ENCODE measurements around the gene PDCL3.

Gene PDCL3

GRCh38 chr2:100562613-100563406, at the start of gene PDCL3:
Gene PDCL3 (plus strand): TSS chr2:100562993. CDS start chr2:100563068, 75 bp downstream.
- peak; percentile 94 for DNase-seq

DNA sequence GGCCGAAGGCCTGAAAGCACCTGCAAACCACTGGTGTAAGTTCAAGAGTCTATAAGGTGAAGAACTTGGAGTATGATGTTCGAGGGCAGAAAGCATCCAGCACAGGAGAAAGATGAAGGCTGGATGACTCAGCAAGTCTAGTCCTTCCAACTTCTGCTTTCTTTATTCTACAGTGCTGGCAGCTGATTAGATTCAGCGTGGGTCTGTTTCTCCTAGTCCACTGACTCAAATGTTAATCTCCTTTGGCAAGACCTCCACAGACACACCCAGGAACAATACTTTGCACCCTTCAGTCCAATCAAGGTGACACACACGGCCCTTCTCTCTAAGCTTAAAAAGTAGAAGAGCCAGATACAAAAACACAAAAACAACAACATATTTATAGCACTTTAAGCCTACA, 49.1 kb upstream of the PDCL3 start:
- DNase-seq = no peak

DNA sequence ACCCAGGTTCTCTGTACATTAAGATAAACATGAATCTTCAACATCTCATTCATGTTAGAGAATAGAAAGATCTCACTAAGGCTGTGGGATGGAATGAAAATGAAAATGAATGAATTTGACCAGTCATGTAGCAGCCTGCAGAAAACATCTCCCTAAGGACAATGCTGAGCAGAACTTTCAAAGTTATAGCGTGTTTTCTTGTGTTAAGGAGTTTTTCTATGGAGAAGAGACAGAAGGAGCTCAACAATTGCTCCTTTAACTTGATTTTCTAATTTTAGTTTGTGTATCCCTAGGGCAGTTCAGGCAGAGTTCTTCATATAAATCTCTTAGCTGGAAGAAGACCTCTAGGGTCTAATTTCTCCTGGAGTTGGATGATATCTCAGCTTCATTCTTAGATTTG, 45.2 kb upstream of the PDCL3 start:
- no peak for DNase-seq

DNA sequence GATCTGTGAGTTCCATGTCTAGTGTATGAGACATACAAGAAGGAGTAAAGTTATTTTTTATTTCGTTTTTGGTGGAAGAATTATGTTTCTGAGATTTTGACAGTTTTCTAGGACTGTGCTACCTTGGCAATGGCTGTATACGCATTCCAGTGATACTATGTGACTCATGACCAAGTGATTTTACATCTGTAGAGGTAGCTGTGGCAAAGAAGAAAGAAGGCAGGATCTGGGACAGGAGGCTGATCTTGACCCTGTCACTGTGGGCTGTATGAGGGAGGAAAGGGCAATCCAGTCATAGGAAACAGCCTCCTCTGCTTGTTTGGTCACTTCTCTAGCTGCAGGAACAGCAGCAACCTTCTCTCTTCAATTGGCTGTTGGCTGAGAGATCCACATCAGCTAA, 44.0 kb upstream of the PDCL3 start:
- no peak for DNase-seq

DNA sequence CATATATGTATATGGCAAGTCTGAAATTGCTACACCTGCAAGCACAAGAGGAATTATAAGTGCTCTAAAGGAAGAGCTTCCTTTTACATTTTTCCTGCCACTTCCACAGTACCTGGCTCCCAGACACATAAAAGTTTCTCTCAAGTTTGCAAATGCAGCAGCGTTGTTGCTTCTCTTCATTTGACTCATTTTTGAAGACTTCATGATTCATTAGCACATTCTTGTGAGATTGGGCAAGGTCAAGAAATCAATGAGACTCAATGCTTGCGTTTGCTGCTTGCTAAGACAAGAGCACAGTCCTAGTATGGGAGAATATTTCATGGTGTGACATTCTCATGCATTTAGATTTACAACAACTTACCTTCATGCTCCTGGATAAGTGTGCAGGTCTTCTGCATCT, 42.6 kb upstream of the PDCL3 start:
- no peak for DNase-seq

DNA sequence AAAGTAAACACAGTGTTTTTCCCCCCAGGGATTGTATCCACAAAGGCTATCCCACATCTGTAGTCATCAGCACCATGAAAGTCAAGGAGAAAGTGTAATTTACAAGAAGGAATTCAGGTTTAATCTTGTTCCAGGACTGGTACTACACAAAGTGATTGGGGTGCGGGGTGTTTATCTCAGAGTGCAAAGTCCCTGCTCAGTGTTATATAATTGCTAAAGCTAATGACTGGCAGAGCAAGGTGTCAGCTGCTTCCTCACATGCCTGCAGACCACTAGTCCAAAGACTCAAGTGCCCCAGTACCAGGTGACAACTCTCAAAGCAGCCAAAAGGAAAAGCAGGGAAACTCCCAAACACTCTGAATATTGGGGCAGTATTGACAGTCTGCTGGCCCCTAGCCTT, 40.4 kb upstream of the PDCL3 start:
- no peak for DNase-seq

GRCh38 chr2:100524331-100524730, 38.5 kb upstream of the PDCL3 start:
- DNase-seq = no peak

DNA sequence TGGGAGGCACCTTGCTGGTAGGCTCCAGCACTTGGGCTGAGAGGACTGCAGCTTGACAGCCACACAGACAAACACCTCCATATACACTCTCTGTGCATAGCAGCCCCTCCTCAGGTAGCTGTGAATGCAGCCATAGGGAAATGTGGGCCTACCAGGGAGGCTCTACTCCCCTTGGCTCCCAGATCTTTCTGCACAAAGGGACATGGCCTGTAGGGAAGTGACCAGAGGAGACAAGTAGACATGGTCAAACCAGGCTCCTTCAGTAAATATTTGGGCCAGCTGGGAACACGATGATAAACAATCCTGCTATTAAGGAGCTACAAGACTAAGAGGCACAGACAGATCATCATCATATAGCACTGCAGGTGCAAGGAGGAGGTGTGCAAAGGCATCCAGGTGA, 35.9 kb upstream of the PDCL3 start:
- DNase-seq = no peak

GRCh38 chr2:100527440-100528015, 35.3 kb upstream of the PDCL3 start:
- no peak for DNase-seq

GRCh38 chr2:100529176-100529575, 33.6 kb upstream of the PDCL3 start:
- no peak for DNase-seq

- DNase-seq = no peak
Measured at GRCh38 chr2:100529900-100530299, 32.9 kb upstream of the PDCL3 start.

- no peak for DNase-seq
Measured at GRCh38 chr2:100535855-100536254, 26.9 kb upstream of the PDCL3 start.

GRCh38 chr2:100537918-100538317, 24.9 kb upstream of the PDCL3 start:
- DNase-seq = no peak

- DNase-seq = no peak
Measured at GRCh38 chr2:100539221-100539620, 23.6 kb upstream of the PDCL3 start.

GRCh38 chr2:100541404-100541803, 21.4 kb upstream of the PDCL3 start:
- DNase-seq = no peak

DNA sequence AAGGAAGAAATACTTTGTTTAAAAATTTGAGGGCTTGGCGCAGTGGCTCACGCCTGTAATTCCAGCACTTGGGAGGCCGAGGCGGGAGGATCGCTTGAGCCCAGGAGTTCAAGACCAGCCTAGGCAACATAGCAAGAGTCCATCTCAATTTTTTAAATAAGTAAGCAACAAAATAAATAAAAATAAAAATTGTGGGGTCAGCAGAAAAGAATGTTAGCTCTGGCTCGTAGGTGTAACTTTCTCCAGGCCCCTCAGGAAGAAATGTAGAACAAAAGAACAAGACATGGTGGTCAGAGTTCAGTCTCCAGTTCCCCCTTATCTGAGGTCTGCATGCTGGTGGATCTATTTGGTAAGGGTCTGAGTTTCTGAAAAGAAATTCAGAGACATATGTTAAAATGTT, 20.4 kb upstream of the PDCL3 start:
- DNase-seq = no peak

- no peak for DNase-seq
Measured at GRCh38 chr2:100544911-100545596, 17.7 kb upstream of the PDCL3 start.

DNA sequence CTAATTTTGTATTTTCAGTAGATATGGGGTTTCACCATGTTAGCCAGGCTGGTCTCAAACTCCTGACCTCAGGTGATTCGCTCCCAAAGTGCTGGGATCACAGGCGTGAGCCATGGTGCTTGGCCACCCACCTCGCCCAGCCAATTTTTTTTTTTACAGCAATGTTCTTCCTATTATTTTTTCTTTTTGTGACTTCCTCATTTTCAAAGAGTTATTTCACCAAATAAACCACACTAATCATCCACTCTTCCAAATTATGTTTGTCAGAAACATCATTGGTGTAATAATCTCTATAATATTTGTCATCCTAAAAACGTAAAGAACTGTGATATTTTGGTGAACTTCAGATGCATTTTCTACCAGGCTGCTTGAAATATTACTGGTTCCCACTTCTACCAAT, 16.3 kb upstream of the PDCL3 start:
- no peak for DNase-seq

- DNase-seq = no peak
Measured at GRCh38 chr2:100548771-100549170, 14.0 kb upstream of the PDCL3 start.

DNA sequence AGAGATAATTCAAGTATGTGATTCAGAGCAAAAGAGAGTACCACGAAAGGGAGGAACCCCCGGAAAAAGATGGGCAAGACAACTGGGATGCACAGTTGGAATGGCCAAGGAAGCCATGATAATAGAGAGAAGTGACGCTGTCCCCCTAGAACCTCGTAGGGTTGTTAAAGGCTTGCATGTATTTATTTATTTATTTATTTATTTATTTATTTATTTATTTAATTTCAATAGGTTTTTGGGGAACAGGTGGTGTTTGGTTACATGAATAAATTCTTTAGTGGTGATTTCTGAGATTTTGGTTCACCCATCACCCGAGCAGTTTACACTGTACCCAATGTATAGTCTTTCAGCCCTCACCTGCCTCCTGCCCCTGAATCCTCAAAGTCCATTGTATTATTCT, 11.5 kb upstream of the PDCL3 start:
- no peak for DNase-seq

- DNase-seq = peak; percentile 21
Measured at GRCh38 chr2:100554798-100555407, 7.9 kb upstream of the PDCL3 start.

- no peak for DNase-seq
Measured at GRCh38 chr2:100556746-100557145, 6.0 kb upstream of the PDCL3 start.

GRCh38 chr2:100560216-100560830, 2.5 kb upstream of the PDCL3 start:
- DNase-seq = no peak

Data from stimulated activated CD4-positive, alpha-beta T cell treated with anti-CD3 and anti-CD28 coated beads, Interleukin-1b, Interleukin-23, amount 100 ng/mL, for 48 hours (primary cell).